HG03378 (cell line): ENCODE results near the gene GRIN1.

Experiments used
- ATAC-seq: cut with Tn5 transposase; IDR thresholded peaks from one replicate; pipeline ENCODE4 v1.9.1; 2021; ENCODE audit warnings: mild to moderate bottlenecking, moderate library complexity; ENCODE audit not compliant: unreplicated experiment

Gene GRIN1

GRCh38 chr9:137189297-137190295, 50.6 kb downstream of the GRIN1 start:
- ATAC-seq, result no peak

- no peak for ATAC-seq
Measured at GRCh38 chr9:137190315-137190856, 51.4 kb downstream of the GRIN1 start.

- ATAC-seq, result no peak
Measured at GRCh38 chr9:137191245-137191644, 52.3 kb downstream of the GRIN1 start.

GRCh38 chr9:137191691-137192447, 52.9 kb downstream of the GRIN1 start:
- no peak for ATAC-seq

- ATAC-seq, result no peak
Measured at GRCh38 chr9:137192448-137192780, 53.5 kb downstream of the GRIN1 start.

- no peak for ATAC-seq
Measured at GRCh38 chr9:137192859-137193258, 53.9 kb downstream of the GRIN1 start.

GRCh38 chr9:137193771-137194170, 54.8 kb downstream of the GRIN1 start:
- no peak for ATAC-seq

- ATAC-seq, result no peak
Measured at GRCh38 chr9:137194388-137194787, 55.4 kb downstream of the GRIN1 start.

- ATAC-seq, result no peak
Measured at GRCh38 chr9:137194909-137195308, 56.0 kb downstream of the GRIN1 start.

- no peak for ATAC-seq
Measured at GRCh38 chr9:137195525-137196220, 56.7 kb downstream of the GRIN1 start.

- no peak for ATAC-seq
Measured at GRCh38 chr9:137198051-137198901, 59.3 kb downstream of the GRIN1 start.

GRCh38 chr9:137198902-137199283, 59.9 kb downstream of the GRIN1 start:
- ATAC-seq, result no peak

GRCh38 chr9:137199411-137200121, 60.6 kb downstream of the GRIN1 start:
- ATAC-seq, result no peak

- ATAC-seq, result peak; percentile 82
Measured at GRCh38 chr9:137200311-137201204, 61.6 kb downstream of the GRIN1 start, which contains the start of gene TPRN. TSS of gene TPRN (minus strand) at chr9:137200741. CDS start at chr9:137200711, 30 bp downstream.

GRCh38 chr9:137201205-137201868, 62.4 kb downstream of the GRIN1 start:
- ATAC-seq, result no peak

GRCh38 chr9:137202966-137203365, 64.0 kb downstream of the GRIN1 start:
- no peak for ATAC-seq

GRCh38 chr9:137204731-137205125, 65.8 kb downstream of the GRIN1 start:
- no peak for ATAC-seq
